H9 (cell line): Measurements from ENCODE around the gene RIOX2. TPM values are rescaled to one million over a fixed set of nuclear protein-coding genes. Genes with fewer than 3 reads are reported as not detected.

Experiments
- DNase-seq: peaks from one replicate; pipeline ENCODE4 v3.0.0-alpha.2; 2017
- H2AFZ ChIP-seq: one replicate; pipeline ENCODE4 v1.6.1; 2013; ENCODE audit warnings: mild to moderate bottlenecking, low read length, control low read depth, moderate library complexity
- H2AK5ac ChIP-seq: 2 replicates; pipeline ENCODE4 v1.6.1; 2013; ENCODE audit warnings: low read length, control low read depth, mixed read lengths; ENCODE audit not compliant: insufficient read length
- H2BK120ac ChIP-seq: one replicate; pipeline ENCODE4 v1.6.1; 2013; ENCODE audit warnings: low read depth, mild to moderate bottlenecking, low read length, control low read depth, inconsistent platforms; ENCODE audit not compliant: poor library complexity, severe bottlenecking
- H2BK12ac ChIP-seq: 2 replicates; pipeline ENCODE4 v1.6.1; 2013; ENCODE audit warnings: low read length, control low read depth, mixed read lengths, low read depth; ENCODE audit not compliant: insufficient read length
- H2BK15ac ChIP-seq: 2 replicates; pipeline ENCODE4 v1.6.1; 2013; ENCODE audit warnings: low read depth, low read length, control low read depth
- H2BK20ac ChIP-seq: one replicate; pipeline ENCODE4 v1.6.1; 2013; ENCODE audit warnings: low read depth, mild to moderate bottlenecking, low read length, control low read depth, inconsistent platforms; ENCODE audit not compliant: poor library complexity, severe bottlenecking
- H2BK5ac ChIP-seq: 2 replicates; pipeline ENCODE4 v1.6.1; 2013; ENCODE audit warnings: low read length, control low read depth, mixed read lengths; ENCODE audit not compliant: insufficient read length
- H3K14ac ChIP-seq: 2 replicates; pipeline ENCODE4 v1.6.1; 2013; ENCODE audit warnings: low read length, control low read depth; ENCODE audit not compliant: insufficient read depth
- H3K18ac ChIP-seq: 2 replicates; pipeline ENCODE4 v1.6.1; 2013; ENCODE audit warnings: low read depth, mild to moderate bottlenecking, mixed read lengths, low read length, control low read depth; ENCODE audit not compliant: insufficient read length
- H3K23ac ChIP-seq: 2 replicates; pipeline ENCODE4 v1.6.1; 2013; ENCODE audit warnings: low read length, control low read depth, mixed read lengths, low read depth; ENCODE audit not compliant: insufficient read length
- H3K23me2 ChIP-seq: 2 replicates; pipeline ENCODE4 v1.6.1; 2013; ENCODE audit warnings: low read depth, mild to moderate bottlenecking, mixed read lengths, low read length, control low read depth; ENCODE audit not compliant: insufficient read length, poor library complexity, severe bottlenecking
- H3K27ac ChIP-seq: 2 replicates; pipeline ENCODE4 v1.5.1; 2013; ENCODE audit warnings: low read length, control low read depth, mixed read lengths, low read depth; ENCODE audit not compliant: insufficient read length
- H3K27me3 ChIP-seq: 2 replicates; pipeline ENCODE4 v1.6.1; 2013; ENCODE audit warnings: low read length, control low read depth, inconsistent platforms; ENCODE audit not compliant: insufficient read depth
- H3K4ac ChIP-seq: 2 replicates; pipeline ENCODE4 v1.6.1; 2013; ENCODE audit warnings: low read depth, mild to moderate bottlenecking, control low read depth, inconsistent platforms, low read length, moderate library complexity
- H3K4me1 ChIP-seq: 2 replicates; pipeline ENCODE4 v1.6.1; 2013; ENCODE audit warnings: low read length, control low read depth, inconsistent platforms; ENCODE audit not compliant: insufficient read depth
- H3K4me2 ChIP-seq: 2 replicates; pipeline ENCODE4 v1.6.1; 2013; ENCODE audit warnings: low read length, control low read depth, mixed read lengths; ENCODE audit not compliant: insufficient read length, insufficient read depth
- H3K56ac ChIP-seq: 2 replicates; pipeline ENCODE4 v1.6.1; 2013; ENCODE audit warnings: low read depth, mild to moderate bottlenecking, mixed read lengths, low read length, control low read depth; ENCODE audit not compliant: insufficient read length
- H3K79me1 ChIP-seq: 2 replicates; pipeline ENCODE4 v1.6.1; 2013; ENCODE audit warnings: low read depth, mild to moderate bottlenecking, moderate library complexity, low read length, control low read depth, inconsistent platforms; ENCODE audit not compliant: insufficient read depth, poor library complexity, severe bottlenecking
- H3K79me2 ChIP-seq: 2 replicates; pipeline ENCODE4 v1.6.1; 2013; ENCODE audit warnings: low read length, control low read depth, inconsistent platforms; ENCODE audit not compliant: insufficient read depth
- H3K9ac ChIP-seq: 2 replicates; pipeline ENCODE4 v1.6.1; 2013; ENCODE audit warnings: low read length, control low read depth, mixed read lengths; ENCODE audit not compliant: insufficient read length; ENCODE audit errors: extremely low read depth
- H3K9me3 ChIP-seq: one replicate; pipeline ENCODE4 v1.6.1; 2013; ENCODE audit warnings: low read depth, low read length, inconsistent platforms; ENCODE audit not compliant: control insufficient read depth
- H3T11ph ChIP-seq: one replicate; pipeline ENCODE4 v1.6.1; 2013; ENCODE audit warnings: mild to moderate bottlenecking, low read length, control low read depth, inconsistent platforms
- H4K20me1 ChIP-seq: one replicate; pipeline ENCODE4 v1.6.1; 2013; ENCODE audit not compliant: control insufficient read depth, insufficient read length, insufficient read depth
- H4K5ac ChIP-seq: 2 replicates; pipeline ENCODE4 v1.6.1; 2013; ENCODE audit warnings: low read depth, mild to moderate bottlenecking, mixed read lengths, low read length, control low read depth; ENCODE audit not compliant: insufficient read length
- H4K8ac ChIP-seq: replicated peaks from 2 replicates; pipeline ENCODE4 v1.6.1; 2013; ENCODE audit warnings: low read length, control low read depth, mixed read lengths, low read depth; ENCODE audit not compliant: insufficient read length
- H4K91ac ChIP-seq: 2 replicates; pipeline ENCODE4 v1.6.1; 2013; ENCODE audit warnings: low read depth, mild to moderate bottlenecking, moderate library complexity, mixed read lengths, low read length, control low read depth; ENCODE audit not compliant: insufficient read length
- H3K27ac Mint-ChIP-seq, 3 experiments: 2 replicates in 2 of 3; 3 replicates in 1 of 3; pipeline ENCODE4 v1.8.0; 2020 to 2021; ENCODE audit warnings: mixed read lengths in 3 of 3, mild to moderate bottlenecking in 1 of 3, moderate library complexity in 1 of 3
- H3K27me3 Mint-ChIP-seq: 2 replicates; pipeline ENCODE4 v1.8.0; 2021; ENCODE audit warnings: low read depth, mild to moderate bottlenecking, moderate library complexity, mixed read lengths
- H3K36me3 Mint-ChIP-seq, 3 experiments: 2 replicates in 2 of 3; 3 replicates in 1 of 3; pipeline ENCODE4 v1.8.0; 2020 to 2021; ENCODE audit warnings: low read depth in 3 of 3, mixed read lengths in 3 of 3; ENCODE audit not compliant: insufficient read depth in 1 of 3
- H3K4me1 Mint-ChIP-seq, 2 experiments: 2 replicates each; pipeline ENCODE4 v1.8.0; 2020; ENCODE audit warnings: mixed read lengths in 2 of 2
- H3K4me3 Mint-ChIP-seq, 2 experiments: 2 replicates in 1 of 2; 3 replicates in 1 of 2; pipeline ENCODE4 v1.8.0; 2020 to 2021; ENCODE audit warnings: mild to moderate bottlenecking in 2 of 2, mixed read lengths in 2 of 2, moderate library complexity in 1 of 2
- H3K9me3 Mint-ChIP-seq, 2 experiments: 2 replicates in 1 of 2; 3 replicates in 1 of 2; pipeline ENCODE4 v1.8.0; 2020; ENCODE audit warnings: mild to moderate bottlenecking in 2 of 2, mixed read lengths in 2 of 2, moderate library complexity in 1 of 2
- CTCF ChIP-seq: fragments of 200-600 bp; sonication (generic); conservative IDR thresholded peaks from 3 replicates; pipeline ENCODE4 v1.8.0; 2021; ENCODE audit warnings: antibody characterized with exemption, mild to moderate bottlenecking
- WGBS: extraction: QIAGEN DNeasy Blood & Tissue Kit; methylation state at CpG from one replicate; pipeline ENCODE4 v1.1.7; 2013; ENCODE audit warnings: missing lambda C conversion rate, low lambda C conversion rate, mixed read lengths; ENCODE audit not compliant: insufficient read length; ENCODE audit errors: extremely low coverage; 5-methylcytosine and 5-hydroxymethylcytosine counted together
- total RNA-seq: library from RNA; stranded (reverse); gene quantifications from 2 replicates; pipeline ENCODE4 v1.2.1, GENCODE V29; 2021

The RIOX2 gene
- total RNA-seq, 1 experiment from 2014 or later = 15.5 TPM

GRCh38 chr3:97928986-97929385, 43.2 kb downstream of the RIOX2 start:
- Histone ChIP-seq H4K20me1 (no peaks in the 10 kb centered on the region), H3K27ac (no peak overlapping the region), H4K91ac (no peak overlapping the region), H3K4ac (no peak overlapping the region), H2BK5ac (no peak overlapping the region), H3K9me3 (no peaks in the 10 kb centered on the region), H3K23ac (no peak overlapping the region), H3K79me1 (no peaks in the 10 kb centered on the region), H3K79me2 (no peaks in the 10 kb centered on the region), H2BK12ac (no peak overlapping the region), H2AK5ac (no peak overlapping the region), H4K8ac (no peak overlapping the region), H3K4me2 (no peak overlapping the region), H3K56ac (no peak overlapping the region), H3K4me1 (no peaks in the 10 kb centered on the region), H2BK20ac (no peak overlapping the region), H3K23me2 (no peaks in the 10 kb centered on the region), H3K27me3 (no peaks in the 10 kb centered on the region), H3K9ac (no peak overlapping the region), H3K14ac (no peak overlapping the region), H2BK120ac (no peak overlapping the region), H2AFZ (no peak overlapping the region), H4K5ac (no peak overlapping the region), H3K18ac (no peak overlapping the region), H3T11ph (no peak overlapping the region), H2BK15ac (no peak overlapping the region)
- peaks cover 0 to 3% (median 0%) of the 10 kb centered on the region in 3 experiments; a peak in 2 of 7 replicates for H3K36me3 Mint-ChIP-seq
- no peaks in the 10 kb centered on the region for H3K4me1 Mint-ChIP-seq
- no peak overlapping the region for H3K27ac Mint-ChIP-seq
- H3K9me3 Mint-ChIP-seq = no peaks in the 10 kb centered on the region
- no peak for DNase-seq
- H3K27me3 Mint-ChIP-seq = no peaks in the 10 kb centered on the region
- WGBS = no CpG with 5 or more reads among the region's 4 CpGs
- no peak overlapping the region for H3K4me3 Mint-ChIP-seq
- no peak for TF ChIP-seq CTCF
